HG03064 (cell line): Measurements from ENCODE around the gene ERVV-1.
"Not testable (repeated sequence)": the region's sequence is repeated elsewhere in the genome, so short reads cannot be mapped to it uniquely, and the experiment has no call there.

Experiments used
- ATAC-seq: cut with Tn5 transposase; IDR thresholded peaks from one replicate; pipeline ENCODE4 v1.9.1; 2021; ENCODE audit warnings: low read depth; ENCODE audit not compliant: unreplicated experiment

The ERVV-1 gene, protein sequence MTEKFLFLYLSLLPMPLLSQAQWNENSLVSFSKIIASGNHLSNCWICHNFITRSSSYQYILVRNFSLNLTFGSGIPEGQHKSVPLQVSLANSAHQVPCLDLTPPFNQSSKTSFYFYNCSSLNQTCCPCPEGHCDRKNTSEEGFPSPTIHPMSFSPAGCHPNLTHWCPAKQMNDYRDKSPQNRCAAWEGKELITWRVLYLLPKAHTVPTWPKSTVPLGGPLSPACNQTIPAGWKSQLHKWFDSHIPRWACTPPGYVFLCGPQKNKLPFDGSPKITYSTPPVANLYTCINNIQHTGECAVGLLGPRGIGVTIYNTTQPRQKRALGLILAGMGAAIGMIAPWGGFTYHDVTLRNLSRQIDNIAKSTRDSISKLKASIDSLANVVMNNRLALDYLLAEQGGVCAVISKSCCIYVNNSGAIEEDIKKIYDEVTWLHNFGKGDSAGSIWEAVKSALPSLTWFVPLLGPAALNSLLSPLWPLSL

DNA sequence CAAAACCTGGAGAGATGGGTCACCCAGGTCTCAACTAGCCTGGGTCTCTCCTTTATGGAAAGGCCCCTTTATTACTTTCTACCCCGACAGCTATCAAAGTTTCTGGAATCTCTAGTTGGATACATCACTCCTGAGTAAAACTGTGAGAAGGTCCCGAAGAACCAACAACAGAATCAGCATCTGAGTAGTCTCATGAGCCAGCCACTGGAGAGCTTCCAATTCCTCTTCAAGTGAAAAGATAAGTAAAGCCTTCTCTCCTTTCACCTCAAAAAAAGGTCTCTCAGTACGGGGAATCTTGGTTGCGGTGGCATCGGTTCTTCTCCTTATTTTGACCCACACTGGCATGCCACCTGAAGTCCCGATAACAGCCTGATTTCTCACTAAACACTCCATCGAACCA, at the start of gene ERVV-1:
ERVV-1 (plus strand) TSS at position 301 of the 400 bp plus-strand sequence. CDS start 170 bp downstream, outside the sequence.
- ATAC-seq: no peak

DNA sequence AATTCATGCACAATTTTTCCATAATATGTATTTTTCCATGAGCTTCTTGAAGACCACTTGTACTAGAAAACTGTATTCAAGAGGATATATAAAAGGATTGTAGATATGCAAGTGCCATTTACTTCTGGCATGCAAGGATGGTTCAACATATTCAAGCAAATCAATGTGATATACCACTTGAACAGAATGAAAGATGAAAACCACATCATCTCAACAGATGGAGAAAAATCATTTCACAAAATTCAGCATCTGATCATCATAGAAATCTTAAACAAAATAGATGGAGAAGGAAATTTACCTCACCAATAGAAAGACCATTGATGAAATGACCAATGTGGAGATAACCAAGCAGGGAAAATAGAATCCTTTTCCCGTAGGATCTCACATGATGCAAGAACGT, 45.9 kb upstream of the ERVV-1 start:
- no peak for ATAC-seq

DNA sequence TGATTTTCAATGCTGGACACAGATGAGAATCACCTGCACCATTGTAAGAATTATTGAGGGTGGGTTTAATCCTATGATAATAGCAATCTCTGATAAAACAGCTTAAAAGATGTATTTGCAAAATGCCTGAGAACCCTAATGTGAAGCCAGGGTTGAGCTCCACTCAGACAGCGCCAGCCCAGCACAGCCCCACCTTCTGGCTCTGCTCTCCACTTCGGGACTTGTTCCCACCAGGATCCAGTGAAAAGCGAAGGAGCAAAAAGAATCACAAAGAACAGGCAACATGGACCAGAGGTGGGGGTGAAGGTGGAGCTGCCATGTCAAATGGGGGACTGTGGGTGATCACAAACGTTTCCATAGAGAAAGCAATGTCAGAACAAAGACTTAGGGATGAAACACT, 32.4 kb upstream of the ERVV-1 start:
- ATAC-seq: no peak

DNA sequence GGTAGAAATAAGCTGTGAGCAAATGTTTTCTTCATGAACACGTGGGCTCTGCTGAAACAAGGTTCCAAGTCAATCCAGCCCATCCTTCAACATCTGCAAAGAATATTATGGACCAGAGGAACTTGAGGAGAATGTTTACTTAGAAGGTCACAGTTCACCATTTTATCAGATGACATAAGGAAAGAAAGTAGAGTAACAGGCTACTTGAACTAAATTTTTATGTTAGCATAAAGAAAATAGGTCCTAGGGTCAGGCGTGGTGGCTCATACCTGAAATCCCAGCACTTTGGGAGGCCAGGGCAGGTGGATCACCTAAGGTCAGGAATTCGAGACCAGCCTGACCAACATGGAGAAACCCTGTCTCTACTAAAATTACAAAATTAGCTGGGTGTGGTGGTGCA, 30.6 kb upstream of the ERVV-1 start:
- ATAC-seq: not testable (repeated sequence)

DNA sequence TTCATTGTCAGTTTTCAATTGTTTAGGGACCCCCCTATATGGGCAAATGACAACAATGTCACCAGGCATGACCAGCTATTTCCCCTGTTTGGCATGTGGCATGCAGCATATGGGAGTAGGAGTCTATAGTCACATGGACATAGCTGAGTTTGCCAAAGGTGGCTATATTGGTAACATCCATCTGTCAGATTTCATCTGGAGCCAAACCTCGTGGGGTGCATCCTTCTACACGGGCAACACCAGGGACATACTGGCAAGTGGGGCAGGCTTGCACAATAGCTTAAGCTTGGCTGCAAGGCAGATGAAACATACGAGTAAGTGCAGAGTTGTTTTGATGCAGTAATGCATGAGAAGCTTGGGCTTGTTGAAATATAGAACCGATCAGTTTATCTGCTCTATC, 26.5 kb upstream of the ERVV-1 start:
- no peak for ATAC-seq

DNA sequence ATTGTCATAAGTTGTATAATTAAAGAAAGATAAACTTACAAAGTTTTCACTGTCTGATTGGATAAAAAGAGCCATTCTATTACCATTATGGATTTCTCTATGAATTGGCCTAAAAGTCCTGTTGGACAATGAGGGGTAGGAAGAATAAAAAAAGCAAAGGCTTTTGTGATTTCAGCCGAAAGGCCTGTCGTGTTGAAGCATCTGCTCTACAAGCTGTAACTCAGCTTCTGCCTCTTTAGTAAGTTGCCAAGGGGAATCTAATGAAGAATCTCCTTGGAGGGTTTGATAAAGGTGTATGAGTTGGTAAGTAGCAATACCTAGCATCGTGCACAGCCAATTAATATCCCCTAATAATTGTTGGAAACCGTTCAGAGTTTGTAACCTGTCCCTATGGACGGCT, 25.2 kb upstream of the ERVV-1 start:
- ATAC-seq: no peak

DNA sequence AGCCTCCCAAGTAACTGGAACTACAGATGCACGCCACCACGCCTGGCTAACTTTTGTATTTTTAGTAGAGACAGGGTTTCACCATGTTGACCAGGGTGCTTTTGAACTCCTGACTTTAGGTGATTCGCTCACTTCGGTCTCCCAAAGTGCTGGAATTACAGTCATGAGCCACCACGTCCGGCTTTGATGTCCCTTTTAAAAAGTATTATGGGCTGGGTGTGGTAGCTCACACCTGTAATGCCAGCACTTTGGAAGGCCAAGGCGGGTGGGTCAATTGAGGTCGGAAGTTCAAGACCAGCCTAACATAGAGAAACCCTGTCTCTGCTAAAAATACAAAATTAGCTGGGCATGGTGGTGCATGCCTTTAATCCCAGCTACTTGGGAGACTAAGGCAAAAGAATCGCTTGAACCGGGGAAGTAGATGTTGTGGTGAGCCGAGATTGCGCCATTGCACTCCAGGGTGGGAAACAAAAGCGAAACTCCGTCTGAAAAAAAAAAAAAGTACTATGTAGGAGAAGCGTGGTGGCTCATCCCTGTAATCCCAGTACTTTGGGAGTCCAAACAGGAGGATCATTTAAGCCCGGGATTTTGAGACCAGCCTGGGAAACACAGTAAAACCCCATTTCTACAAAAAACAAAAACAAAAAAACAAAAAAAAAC, 22.8 kb upstream of the ERVV-1 start:
- no peak for ATAC-seq

DNA sequence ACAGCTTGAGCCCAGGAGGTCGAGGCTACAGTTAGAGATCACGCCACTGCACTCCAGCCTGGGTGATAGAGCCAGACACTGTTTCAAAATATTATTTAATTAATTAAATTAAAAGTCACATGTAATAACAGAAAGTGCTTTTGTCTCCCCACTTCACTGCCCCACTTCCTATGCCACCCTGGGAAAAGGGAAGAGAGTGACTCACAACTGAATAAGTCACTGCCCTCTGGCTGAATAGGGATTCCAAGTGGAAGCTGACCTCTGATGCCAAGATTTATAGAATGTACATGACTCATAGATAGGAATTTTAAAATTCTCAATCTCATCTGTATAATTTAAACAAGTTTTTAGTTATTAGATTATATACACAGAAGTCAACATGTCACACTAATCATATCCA, 22.2 kb upstream of the ERVV-1 start:
- ATAC-seq: no peak

DNA sequence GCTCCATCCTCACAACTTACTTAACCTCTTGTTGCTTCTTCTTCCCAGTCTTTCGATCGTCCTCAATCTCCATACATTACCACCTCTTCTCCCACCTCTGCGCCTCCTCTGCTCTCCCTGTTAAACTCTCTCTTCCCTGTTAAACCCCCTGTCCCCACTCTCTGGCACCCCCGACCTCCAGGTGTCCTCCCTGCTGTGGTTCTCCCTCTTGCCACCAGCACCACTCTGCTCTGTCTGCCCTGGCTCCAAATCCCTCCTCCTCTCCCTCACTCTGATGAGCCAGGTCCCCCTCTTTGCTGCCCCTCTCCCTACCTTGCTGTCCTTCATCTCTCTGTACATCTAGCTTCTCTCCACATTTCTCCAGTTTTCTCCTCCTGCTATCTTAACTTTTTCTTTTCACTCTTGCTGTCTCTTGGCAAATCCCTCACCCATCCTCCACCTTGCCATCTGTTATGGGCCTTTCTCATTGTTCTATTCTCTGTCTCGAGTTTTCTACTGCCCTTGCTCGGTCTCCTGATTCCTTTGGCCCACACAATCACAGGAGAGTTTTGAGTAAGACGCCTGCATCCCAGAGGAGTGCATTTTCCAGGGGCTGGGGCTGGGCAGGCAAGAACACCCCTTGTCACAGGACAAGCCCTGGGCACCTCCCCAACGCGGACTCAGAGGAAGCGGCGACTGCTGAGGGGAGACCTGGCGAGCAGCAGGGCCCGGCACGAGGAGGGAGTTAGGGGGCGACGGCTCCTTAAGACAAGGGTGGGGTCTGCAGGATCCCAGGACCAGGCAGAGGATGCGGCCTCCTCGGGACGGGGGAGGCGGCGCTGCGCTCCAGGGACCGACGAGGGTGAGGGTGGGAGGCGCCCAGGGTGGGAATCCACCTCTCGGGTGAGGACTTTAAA, 21.4 kb upstream of the ERVV-1 start:
- no peak for ATAC-seq

DNA sequence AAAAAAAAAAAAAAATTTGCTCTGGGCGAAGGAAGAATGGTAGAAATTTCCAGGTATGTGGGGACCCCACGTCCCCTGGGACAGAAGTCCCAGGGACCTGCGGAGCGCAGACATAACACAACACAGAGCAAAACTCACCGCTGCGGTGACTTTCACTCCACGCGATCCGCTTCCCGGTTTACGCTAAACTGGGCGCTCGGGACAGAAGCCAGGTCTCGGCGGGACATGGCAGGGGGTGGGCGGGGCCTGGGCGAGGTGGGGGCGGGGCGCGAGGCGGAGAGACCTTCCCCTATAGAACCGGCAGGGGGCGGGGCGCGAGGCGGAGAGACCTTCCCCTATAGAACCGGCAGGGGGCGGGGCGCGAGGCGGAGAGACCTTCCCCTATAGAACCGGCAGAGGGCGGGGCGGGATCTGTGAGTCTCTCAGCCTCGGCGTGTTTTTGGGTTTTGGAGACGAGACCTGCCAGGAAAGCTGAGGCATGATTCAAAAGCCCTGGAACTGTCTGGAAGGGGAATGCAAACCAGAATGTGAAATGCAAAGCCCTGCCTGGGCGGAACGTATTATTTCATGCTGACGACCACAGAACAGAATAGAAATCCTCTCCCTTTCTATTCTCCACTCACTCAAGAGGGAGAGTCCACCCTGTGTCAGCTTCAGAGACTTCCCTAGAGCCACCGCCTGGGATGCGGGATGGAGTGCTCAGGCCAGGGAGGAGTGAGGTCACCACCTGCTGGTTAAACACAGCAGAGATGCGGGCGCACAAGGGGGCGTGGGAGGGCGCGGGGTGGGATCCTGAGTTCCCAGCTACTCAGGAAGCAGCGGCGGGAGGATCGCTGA, 20.2 kb upstream of the ERVV-1 start:
- no peak for ATAC-seq

DNA sequence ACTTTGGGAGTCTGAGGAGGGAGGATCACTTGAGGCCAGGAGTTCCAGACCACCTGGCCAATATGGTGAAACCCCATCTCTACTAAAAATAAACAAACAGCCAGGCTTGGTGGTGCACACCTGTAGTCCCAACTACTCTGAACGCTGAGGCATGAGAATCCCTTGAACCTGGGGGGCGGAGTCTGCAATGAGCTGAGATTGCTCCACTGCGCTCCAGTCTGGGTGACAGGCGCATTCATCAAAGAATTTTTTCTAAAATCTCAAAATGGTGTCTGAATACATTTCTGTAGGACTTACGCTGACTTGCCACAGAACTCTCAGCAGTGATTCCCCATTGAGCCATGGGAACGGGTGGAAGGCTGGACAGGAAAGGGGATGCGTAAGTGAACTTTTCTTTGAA, 18.0 kb upstream of the ERVV-1 start:
- no peak for ATAC-seq

DNA sequence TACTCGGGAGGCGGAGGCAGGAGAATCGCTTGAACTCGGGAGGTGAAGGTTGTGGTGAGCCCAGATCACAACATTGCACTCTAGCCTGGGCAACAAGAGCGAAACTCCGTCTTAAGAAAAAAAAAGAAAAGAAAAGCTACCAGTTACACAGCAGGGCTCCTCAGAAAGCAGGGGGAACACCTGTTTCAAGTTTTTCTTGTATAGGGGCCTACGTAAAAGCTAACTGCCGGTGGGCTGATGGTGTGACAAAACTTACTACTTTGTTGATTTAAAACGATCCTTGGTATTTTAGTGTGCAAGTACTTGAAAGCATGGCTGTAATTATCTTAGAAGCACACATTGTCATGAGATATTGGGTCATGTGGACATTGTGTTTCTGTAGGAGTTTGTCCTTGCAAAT, 15.7 kb upstream of the ERVV-1 start:
- ATAC-seq: no peak

DNA sequence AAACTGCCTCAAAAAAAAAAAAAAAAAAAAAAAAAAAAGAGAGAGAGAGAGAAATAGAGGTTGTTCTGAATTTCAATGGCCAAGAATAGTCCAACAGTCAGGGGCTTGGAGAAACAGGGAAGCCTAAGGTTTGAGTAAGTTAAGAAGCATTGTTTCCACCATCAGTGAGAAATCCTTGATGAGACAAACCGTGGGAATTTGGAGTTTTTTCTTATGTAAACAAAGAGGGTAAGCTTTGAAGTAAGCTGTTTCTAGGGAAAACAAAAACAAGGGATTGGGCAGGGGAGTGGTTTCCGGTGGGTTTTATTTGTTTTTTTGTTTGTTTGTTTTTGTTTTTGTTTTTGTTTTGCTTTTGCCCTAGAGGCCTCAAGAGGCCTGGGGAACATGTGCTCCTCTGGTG, 11.2 kb upstream of the ERVV-1 start:
- ATAC-seq: no peak

DNA sequence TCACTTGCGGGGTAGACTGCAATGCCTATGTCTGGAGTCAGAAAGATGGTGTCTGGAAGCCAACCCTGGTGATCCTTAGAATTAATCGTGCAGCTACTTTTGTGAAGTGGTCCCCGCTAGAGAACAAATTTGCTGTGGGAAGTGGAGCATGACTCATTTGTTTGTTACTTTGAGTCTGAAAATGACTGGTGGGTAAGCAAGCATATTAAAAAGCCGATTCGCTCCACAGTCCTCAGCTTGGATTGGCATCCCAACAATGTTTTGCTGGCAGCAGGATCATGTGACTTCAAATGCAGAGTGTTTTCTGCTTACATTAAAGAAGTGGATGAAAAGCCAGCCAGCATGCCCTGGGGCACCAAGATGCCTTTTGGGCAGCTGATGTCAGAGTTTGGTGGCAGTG, 9.5 kb upstream of the ERVV-1 start:
- no peak for ATAC-seq

DNA sequence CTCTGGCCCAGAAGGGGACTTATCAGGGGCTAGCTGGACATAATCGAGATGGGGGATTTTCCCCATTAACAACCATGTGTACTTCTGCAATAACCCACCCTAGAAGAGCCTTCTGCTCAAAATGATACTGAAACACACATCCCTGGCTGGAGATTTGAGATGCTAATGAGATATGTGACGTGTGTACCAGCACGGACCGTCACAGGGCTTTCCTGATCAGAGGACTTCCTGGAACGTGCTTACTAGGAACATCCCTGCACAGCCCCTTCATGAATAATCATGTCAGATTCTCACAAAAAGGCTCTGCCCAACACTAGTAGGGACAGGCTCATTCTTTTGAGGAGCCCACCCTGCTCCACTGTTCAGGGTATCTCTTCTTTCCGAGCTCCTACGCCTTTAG, 6.5 kb upstream of the ERVV-1 start:
- ATAC-seq: no peak

DNA sequence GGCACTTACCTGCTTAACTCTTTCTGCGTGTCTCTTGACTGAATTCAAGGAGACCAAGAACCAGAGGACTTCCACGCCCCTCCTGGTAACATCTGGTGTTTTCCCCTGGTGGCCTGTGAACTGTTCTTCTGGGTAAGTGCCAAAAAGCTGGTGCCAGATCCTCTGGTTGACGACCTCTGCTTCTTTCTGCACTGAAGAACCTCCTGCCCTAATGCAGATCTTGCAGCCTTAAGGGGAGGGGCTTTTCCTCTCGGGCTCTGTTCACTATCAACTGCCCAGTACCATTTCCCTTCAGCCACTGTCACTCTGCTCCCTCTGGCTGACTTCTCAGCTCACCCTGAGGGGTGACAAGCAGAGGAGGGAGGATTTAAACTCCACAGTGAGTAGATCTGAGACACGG, 6.1 kb upstream of the ERVV-1 start:
- no peak for ATAC-seq

DNA sequence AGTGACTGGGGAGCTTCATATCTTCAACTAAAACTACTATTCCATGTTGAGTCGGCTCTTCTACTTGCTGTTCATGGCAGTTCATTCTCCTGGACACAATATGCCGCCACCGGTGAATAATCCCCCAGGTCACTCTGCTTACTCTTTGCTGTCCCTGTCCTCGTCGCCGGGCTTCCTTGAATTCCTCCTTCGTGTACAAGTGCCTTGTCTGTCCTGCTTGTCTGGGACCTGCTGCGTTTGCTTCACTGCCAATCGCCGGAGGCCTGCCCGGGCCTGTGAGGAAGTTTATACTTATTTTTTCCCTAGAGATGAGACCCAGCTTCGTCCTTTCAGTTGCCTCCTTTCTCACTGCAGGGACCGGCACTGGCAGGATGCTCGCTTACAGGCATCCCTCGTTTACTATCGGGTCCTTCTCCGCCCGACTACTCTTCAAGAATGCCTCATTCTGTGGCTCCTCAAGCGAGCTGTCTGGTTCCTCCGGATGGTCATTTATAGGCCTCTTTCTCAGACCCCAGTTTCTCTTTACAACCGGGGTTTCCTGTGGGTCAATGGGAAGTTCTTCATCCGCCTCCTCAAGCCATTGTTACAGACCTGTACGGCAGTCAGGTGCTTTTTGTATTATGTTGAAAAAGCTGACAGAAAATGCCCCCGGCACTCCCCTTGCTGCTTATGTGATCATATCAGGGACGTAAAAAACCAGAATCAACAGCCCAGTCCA, 5.5 kb upstream of the ERVV-1 start:
- no peak for ATAC-seq

DNA sequence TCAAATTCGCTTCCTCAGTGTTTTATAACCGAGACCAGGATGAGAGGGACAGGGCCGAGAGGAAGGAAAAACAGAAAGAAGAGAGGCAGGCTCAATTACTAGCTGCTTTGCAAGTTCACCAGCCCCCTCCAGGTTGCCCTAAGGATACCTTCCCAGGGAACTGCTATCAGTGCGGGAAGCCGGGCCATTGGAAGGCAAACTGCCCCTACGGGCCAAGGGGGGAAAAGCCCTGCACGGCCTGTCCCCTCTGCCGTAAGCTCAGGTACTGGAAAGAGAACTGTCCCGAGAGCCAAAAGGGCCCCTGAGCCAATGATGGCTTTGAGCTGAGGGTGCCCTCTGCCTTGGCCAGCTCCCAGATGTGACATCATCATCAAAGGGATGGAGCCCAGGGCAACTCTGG, 3.2 kb upstream of the ERVV-1 start:
- ATAC-seq: no peak

DNA sequence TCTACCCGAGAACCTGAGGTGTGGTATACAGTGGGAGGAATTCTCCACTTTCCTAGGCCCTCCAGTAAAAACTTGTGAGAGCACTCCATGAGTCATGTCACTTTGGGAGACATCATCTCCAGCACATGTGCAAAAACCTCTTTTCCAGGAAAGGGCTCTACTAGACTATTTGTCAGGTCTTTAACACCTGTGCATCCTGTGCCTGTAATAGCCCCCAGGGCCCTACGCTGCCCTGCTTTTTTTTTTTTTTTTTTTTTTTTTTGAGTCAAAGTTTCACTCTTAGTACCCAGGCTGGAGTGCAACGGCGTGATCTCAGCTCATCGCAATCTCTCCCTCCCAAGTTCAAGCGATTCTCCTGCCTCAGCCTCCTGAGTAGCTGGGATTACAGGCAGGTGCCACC, 1.7 kb upstream of the ERVV-1 start:
- no peak for ATAC-seq

DNA sequence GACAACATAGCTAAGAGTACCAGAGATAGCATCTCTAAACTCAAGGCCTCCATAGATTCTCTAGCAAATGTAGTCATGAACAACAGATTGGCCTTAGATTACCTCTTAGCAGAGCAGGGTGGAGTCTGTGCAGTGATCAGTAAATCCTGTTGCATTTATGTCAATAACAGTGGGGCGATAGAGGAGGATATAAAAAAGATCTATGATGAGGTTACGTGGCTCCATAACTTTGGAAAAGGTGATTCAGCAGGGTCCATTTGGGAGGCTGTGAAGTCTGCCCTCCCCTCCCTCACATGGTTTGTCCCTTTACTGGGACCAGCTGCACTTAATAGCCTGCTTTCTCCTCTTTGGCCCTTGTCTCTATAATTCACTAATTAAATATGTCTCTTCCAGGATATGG, 1.4 kb downstream of the ERVV-1 start:
- ATAC-seq: no peak
